SK-N-SH (cell line): ENCODE measurements around the gene CDRT15.

ENCODE experiments used
- CTCF ChIP-seq: fragments of 200-600 bp; sonication (generic); IDR thresholded peaks from 2 replicates; pipeline ENCODE4 v1.6.1; 2017; ENCODE audit warnings: antibody characterized with exemption, mild to moderate bottlenecking, moderate library complexity
- EP300 ChIP-seq, 2 experiments: IDR thresholded peaks; 2 replicates each; pipeline versions ENCODE4 v1.4.0 to v1.6.1; 2012; ENCODE audit warnings: borderline replicate concordance in 1 of 2, low read depth in 1 of 2, low read length in 1 of 2
- MAX ChIP-seq: IDR thresholded peaks from 2 replicates; pipeline ENCODE4 v1.4.0; 2012; ENCODE audit warnings: low read depth
- NRF1 ChIP-seq: IDR thresholded peaks from 2 replicates; pipeline ENCODE4 v1.6.1; 2012; ENCODE audit warnings: low read depth, mild to moderate bottlenecking, low read length
- RAD21 ChIP-seq: IDR thresholded peaks from 2 replicates; pipeline ENCODE4 v1.6.1; 2012; ENCODE audit warnings: mild to moderate bottlenecking, low read length
- REST ChIP-seq: IDR thresholded peaks from 2 replicates; pipeline ENCODE4 v1.6.1; 2012; ENCODE audit warnings: mild to moderate bottlenecking, low read depth, low read length, moderate library complexity
- RFX5 ChIP-seq: IDR thresholded peaks from 2 replicates; pipeline ENCODE4 v1.6.1; 2012; ENCODE audit warnings: mild to moderate bottlenecking, improper control_type of control experiment, low read length
- SIN3A ChIP-seq: IDR thresholded peaks from 2 replicates; pipeline ENCODE4 v1.6.1; 2012; ENCODE audit warnings: low read depth, mild to moderate bottlenecking, low read length, moderate library complexity, borderline replicate concordance

- TF ChIP-seq RAD21 = no peak
- no peak for TF ChIP-seq EP300 (IDR thresholded peaks at IDR 0.05; ENCODE audit: borderline replicate concordance in 1 of 2, low read depth in 1 of 2, low read length in 1 of 2)
- TF ChIP-seq MAX = no peak
- no peak for TF ChIP-seq REST
- TF ChIP-seq CTCF = peak; percentile 18
- no peak for TF ChIP-seq SIN3A
- TF ChIP-seq RFX5 = no peak
- no peak for TF ChIP-seq NRF1
Measured at GRCh38 chr17:14211801-14212200, 24.9 kb downstream of the CDRT15 start.
